Cardiac muscle cell (in vitro differentiated cells and primary cell): ENCODE measurements around the gene JMJD7. TPM values are rescaled to one million over a fixed set of nuclear protein-coding genes. Genes with fewer than 3 reads are reported as not detected.

Source experiments
- DNase-seq, 2 donors: peaks; one replicate each; pipeline versions ENCODE4 v3.0.0 to v3.0.0-alpha.2; 2010 to 2017; ENCODE audit warnings: low read depth in 1 of 2, low spot score in 1 of 2
- H3K27ac ChIP-seq: fragments of 200-600 bp; sonication (generic); 2 replicates; pipeline ENCODE4 v1.5.1; 2016
- H3K27me3 ChIP-seq: fragments of 200-600 bp; sonication (generic); 2 replicates; pipeline ENCODE4 v1.6.0; 2016; ENCODE audit warnings: control low read depth
- H3K36me3 ChIP-seq: fragments of 200-600 bp; sonication (generic); 2 replicates; pipeline ENCODE4 v1.5.1; 2016; ENCODE audit warnings: control low read depth
- H3K4me1 ChIP-seq: fragments of 200-600 bp; sonication (generic); 2 replicates; pipeline ENCODE4 v1.8.1; 2017; ENCODE audit warnings: low read depth, mild to moderate bottlenecking, mixed run types
- H3K4me3 ChIP-seq: fragments of 200-600 bp; sonication (generic); 2 replicates; pipeline ENCODE4 v1.5.1; 2016; ENCODE audit warnings: mild to moderate bottlenecking
- H3K9me3 ChIP-seq: fragments of 200-600 bp; sonication (generic); 2 replicates; pipeline ENCODE4 v1.5.1; 2017; ENCODE audit warnings: low read depth, mild to moderate bottlenecking, control low read depth
- CTCF ChIP-seq: IDR thresholded peaks from 2 replicates; pipeline ENCODE4 v1.5.1; 2012; ENCODE audit warnings: low read depth, mild to moderate bottlenecking, low read length
- polyA plus RNA-seq: library from polyadenylated mRNA; unstranded; fragments of >200 nt; fragmentation: Nextera tagmentation; extraction: Ambion mirVana; gene quantifications from 2 replicates; pipeline ENCODE4 v1.2.1, GENCODE V29; 2016
- total RNA-seq: library from RNA; depleted of rRNA; stranded (reverse); fragments of >200 nt; gene quantifications from 2 replicates; pipeline ENCODE4 v1.2.3, GENCODE V29; 2016

Gene JMJD7
- total and polyA plus RNA-seq, 2 experiments from 2014 or later: 17.4 to 29.4 TPM

GRCh38 chr15:41848631-41849030, 20.7 kb downstream of the JMJD7 start:
- no peaks in the 10 kb centered on the region for H3K4me1 ChIP-seq
- peaks cover 7% of the 10 kb centered on the region for H3K36me3 ChIP-seq
- no peak overlapping the region for H3K27ac ChIP-seq
- no peaks in the 10 kb centered on the region for H3K27me3 ChIP-seq
- DNase-seq: peak in 1 of 2 donors; percentile 66
- no peaks in the 10 kb centered on the region for H3K9me3 ChIP-seq
- TF ChIP-seq CTCF: no peak
- no peak overlapping the region for H3K4me3 ChIP-seq

- Histone ChIP-seq H3K4me1 (no peaks in the 10 kb centered on the region), H3K27ac (no peak overlapping the region), H3K27me3 (no peaks in the 10 kb centered on the region), H3K9me3 (no peaks in the 10 kb centered on the region), H3K36me3 (peaks cover 7% of the 10 kb centered on the region), H3K4me3 (no peak overlapping the region)
- TF ChIP-seq CTCF: no peak
- DNase-seq: no peak
Observed at GRCh38 chr15:41849204-41849603, 21.3 kb downstream of the JMJD7 start.

- Histone ChIP-seq H3K9me3 (no peaks in the 10 kb centered on the region), H3K4me3 (no peak overlapping the region), H3K36me3 (peaks cover 7% of the 10 kb centered on the region), H3K27ac (peak overlapping the region; percentile 36), H3K27me3 (no peaks in the 10 kb centered on the region), H3K4me1 (no peaks in the 10 kb centered on the region)
- TF ChIP-seq CTCF: no peak
- DNase-seq: no peak
Observed at GRCh38 chr15:41849861-41850260, 22.0 kb downstream of the JMJD7 start.

DNA sequence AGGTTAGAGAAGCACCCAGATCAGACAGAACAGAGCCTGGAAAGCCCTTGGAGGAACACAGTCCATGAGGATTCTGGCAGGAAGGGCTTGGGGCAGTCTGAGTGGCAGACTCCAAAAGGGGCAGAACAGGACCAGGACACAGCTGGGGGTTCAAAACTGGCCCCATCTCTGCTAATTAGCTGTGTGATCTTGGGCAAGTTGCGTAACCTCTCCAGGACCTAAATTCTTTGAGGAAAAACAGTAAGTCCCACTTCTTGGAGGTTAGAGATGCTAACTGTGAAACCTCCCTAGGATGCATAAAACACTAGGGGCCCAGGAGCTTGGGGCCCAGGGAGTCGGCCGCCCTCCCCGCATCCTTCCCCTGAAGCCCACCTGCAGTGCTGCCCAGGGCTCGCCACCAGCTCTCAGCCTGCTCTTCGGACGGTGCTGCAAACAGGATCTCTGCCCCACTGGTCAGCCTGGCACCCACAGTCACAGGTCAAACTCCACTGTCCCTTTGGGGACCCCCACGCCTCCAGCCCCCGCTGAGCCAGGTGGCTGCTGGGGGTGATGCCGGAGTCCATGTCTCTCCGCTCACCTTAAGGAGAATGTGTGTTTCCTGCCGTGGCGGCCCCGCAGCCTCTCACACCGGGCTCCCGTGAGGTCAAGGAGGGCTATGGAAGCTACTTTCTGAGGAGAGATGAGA, 22.7 kb downstream of the JMJD7 start:
- Histone ChIP-seq H3K27me3 (no peaks in the 10 kb centered on the region), H3K27ac (no peak overlapping the region), H3K4me1 (peaks cover 7% of the 10 kb centered on the region), H3K36me3 (peaks cover 7% of the 10 kb centered on the region), H3K4me3 (no peak overlapping the region), H3K9me3 (no peaks in the 10 kb centered on the region)
- no peak for TF ChIP-seq CTCF
- DNase-seq: no peak

GRCh38 chr15:41851167-41851523, 23.3 kb downstream of the JMJD7 start:
- no peaks in the 10 kb centered on the region for H3K27me3 ChIP-seq
- TF ChIP-seq CTCF: no peak
- H3K4me1 ChIP-seq: peaks cover 9% of the 10 kb centered on the region
- H3K4me3 ChIP-seq: no peak overlapping the region
- H3K9me3 ChIP-seq: no peaks in the 10 kb centered on the region
- no peak for DNase-seq
- peaks cover 3% of the 10 kb centered on the region for H3K36me3 ChIP-seq
- no peak overlapping the region for H3K27ac ChIP-seq
